Thyroid gland (tissue), 4 donors: ENCODE results near the gene RAB31.

Experiments
- POLR2A ChIP-seq, 2 donors: fragments of 450-650 bp; IDR thresholded peaks; one replicate each; pipeline ENCODE4 v1.6.1; 2017; ENCODE audit warnings: antibody characterized with exemption in 2 of 2, mild to moderate bottlenecking in 2 of 2, moderate library complexity in 1 of 2
- TF ChIP-seq, protein P1 (sequence below), 6 experiments: fragments of 200-600 bp in 3 of 6; fragments of 450-650 bp in 3 of 6; sonication (generic) in 3 of 6; IDR thresholded peaks; one replicate each; pipeline ENCODE4 v1.5.1; 2016 to 2019; ENCODE audit warnings: antibody characterized with exemption in 6 of 6, mild to moderate bottlenecking in 2 of 6, inconsistent platforms in 1 of 6, moderate library complexity in 1 of 6

- TF ChIP-seq, protein P1, sequence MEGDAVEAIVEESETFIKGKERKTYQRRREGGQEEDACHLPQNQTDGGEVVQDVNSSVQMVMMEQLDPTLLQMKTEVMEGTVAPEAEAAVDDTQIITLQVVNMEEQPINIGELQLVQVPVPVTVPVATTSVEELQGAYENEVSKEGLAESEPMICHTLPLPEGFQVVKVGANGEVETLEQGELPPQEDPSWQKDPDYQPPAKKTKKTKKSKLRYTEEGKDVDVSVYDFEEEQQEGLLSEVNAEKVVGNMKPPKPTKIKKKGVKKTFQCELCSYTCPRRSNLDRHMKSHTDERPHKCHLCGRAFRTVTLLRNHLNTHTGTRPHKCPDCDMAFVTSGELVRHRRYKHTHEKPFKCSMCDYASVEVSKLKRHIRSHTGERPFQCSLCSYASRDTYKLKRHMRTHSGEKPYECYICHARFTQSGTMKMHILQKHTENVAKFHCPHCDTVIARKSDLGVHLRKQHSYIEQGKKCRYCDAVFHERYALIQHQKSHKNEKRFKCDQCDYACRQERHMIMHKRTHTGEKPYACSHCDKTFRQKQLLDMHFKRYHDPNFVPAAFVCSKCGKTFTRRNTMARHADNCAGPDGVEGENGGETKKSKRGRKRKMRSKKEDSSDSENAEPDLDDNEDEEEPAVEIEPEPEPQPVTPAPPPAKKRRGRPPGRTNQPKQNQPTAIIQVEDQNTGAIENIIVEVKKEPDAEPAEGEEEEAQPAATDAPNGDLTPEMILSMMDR (IDR thresholded peaks at IDR 0.05) = no peak
- no peak for TF ChIP-seq POLR2A (IDR thresholded peaks at IDR 0.05)
Observed at GRCh38 chr18:9874728-9875127, 166.6 kb downstream of the RAB31 start.
